ENCODE results near the gene RGS16.

GRCh38 chr1:182608236-182608635 lies 4.0 kb upstream of the RGS16 start:
- no peak for TF ChIP-seq CTCF (IDR thresholded peaks at IDR 0.05)
- no peak for TF ChIP-seq POLR2A (IDR thresholded peaks at IDR 0.05)
